ENCODE measurements around the gene TMEM80. TPM values are rescaled to one million over a fixed set of nuclear protein-coding genes. Genes with fewer than 3 reads are reported as not detected.
A peak's percentile ranks its signal among the peaks of the same experiment; 100 is the strongest.

TMEM80 gene
- total RNA-seq, 1 experiment from 2014 or later, result 45.2 TPM

DNA sequence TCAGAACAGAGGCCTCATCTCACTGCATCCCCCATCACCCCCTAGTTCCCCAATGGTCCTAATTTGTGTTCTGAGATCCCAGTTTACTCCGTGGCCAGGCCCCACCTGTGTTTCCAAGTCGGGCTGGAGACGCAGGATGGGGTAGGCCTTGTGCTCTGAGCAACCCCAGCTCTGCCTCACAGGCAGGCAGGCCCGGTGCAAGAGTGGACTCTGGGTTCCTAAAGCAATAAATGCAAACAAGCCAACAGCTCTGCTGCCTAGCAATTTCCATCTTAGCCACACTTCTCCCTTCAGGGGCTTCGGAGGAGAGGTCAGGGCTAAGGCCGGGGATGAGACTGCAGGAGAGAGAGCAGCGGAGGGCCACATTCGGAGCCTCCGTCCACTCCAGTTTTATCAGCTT lies 7.9 kb downstream of the TMEM80 start:
- H3K36me3 ChIP-seq (ENCODE audit: control insufficient read depth, insufficient read depth, low read length), result no peaks in the 10 kb centered on the region; the same call in 1 of the 2 replicates
- intact Hi-C loops (cut with micrococcal nuclease; ENCODE audit: unreplicated experiment) (no loop called here), in situ Hi-C loops (cut with HindIII; ENCODE audit: low pct_unique_long_range_greater_than_20kb, low sequenced_read_pairs) (no loop called here)
- H3K4me3 ChIP-seq (ENCODE audit: low read depth in 2 of 2, low read length in 2 of 2), result no peak overlapping the region
- CTCF ChIA-PET, result interaction anchor here (0.8 kb wide), 1 partner anchor 25 kb away, joined by 3 read pairs; no protein-coding TSS in a partner anchor
- H3K27me3 ChIP-seq (ENCODE audit: control insufficient read depth, insufficient read depth, low read length), result no peaks in the 10 kb centered on the region
- H3K9me3 ChIP-seq (ENCODE audit: control insufficient read depth, insufficient read depth, low read depth, low read length), result no peaks in the 10 kb centered on the region
- POLR2A ChIA-PET, result interaction anchor here (0.6 to 0.8 kb wide), 2 partner anchors 9 to 23 kb away, joined by 4 to 15 read pairs; partner anchors contain the start of gene DEAF1
- peaks cover 58% of the 10 kb centered on the region for H3K4me1 ChIP-seq (ENCODE audit: control insufficient read depth, insufficient read depth, low read length)
- TSS peak; percentile 72 for BruUV-seq (replicated peaks)
- DNase-seq (ENCODE audit: low read depth, low spot score), result no peak
- TF ChIP-seq SIN3A (IDR thresholded peaks at IDR 0.05; ENCODE audit: borderline replicate concordance, insufficient read depth, low read depth, low read length) (no peak), TCF7L2 (IDR thresholded peaks at IDR 0.05; ENCODE audit: low read depth, low read length) (no peak), POLR2AphosphoS5 (IDR thresholded peaks at IDR 0.05; ENCODE audit: low read depth, low read length) (no peak)
- TF ChIP-seq, protein P1, sequence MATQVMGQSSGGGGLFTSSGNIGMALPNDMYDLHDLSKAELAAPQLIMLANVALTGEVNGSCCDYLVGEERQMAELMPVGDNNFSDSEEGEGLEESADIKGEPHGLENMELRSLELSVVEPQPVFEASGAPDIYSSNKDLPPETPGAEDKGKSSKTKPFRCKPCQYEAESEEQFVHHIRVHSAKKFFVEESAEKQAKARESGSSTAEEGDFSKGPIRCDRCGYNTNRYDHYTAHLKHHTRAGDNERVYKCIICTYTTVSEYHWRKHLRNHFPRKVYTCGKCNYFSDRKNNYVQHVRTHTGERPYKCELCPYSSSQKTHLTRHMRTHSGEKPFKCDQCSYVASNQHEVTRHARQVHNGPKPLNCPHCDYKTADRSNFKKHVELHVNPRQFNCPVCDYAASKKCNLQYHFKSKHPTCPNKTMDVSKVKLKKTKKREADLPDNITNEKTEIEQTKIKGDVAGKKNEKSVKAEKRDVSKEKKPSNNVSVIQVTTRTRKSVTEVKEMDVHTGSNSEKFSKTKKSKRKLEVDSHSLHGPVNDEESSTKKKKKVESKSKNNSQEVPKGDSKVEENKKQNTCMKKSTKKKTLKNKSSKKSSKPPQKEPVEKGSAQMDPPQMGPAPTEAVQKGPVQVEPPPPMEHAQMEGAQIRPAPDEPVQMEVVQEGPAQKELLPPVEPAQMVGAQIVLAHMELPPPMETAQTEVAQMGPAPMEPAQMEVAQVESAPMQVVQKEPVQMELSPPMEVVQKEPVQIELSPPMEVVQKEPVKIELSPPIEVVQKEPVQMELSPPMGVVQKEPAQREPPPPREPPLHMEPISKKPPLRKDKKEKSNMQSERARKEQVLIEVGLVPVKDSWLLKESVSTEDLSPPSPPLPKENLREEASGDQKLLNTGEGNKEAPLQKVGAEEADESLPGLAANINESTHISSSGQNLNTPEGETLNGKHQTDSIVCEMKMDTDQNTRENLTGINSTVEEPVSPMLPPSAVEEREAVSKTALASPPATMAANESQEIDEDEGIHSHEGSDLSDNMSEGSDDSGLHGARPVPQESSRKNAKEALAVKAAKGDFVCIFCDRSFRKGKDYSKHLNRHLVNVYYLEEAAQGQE (IDR thresholded peaks at IDR 0.05; ENCODE audit: insufficient read depth in 1 of 2, low read depth in 2 of 2, low read length in 1 of 2), result no peak
- TF ChIP-seq, protein P2, sequence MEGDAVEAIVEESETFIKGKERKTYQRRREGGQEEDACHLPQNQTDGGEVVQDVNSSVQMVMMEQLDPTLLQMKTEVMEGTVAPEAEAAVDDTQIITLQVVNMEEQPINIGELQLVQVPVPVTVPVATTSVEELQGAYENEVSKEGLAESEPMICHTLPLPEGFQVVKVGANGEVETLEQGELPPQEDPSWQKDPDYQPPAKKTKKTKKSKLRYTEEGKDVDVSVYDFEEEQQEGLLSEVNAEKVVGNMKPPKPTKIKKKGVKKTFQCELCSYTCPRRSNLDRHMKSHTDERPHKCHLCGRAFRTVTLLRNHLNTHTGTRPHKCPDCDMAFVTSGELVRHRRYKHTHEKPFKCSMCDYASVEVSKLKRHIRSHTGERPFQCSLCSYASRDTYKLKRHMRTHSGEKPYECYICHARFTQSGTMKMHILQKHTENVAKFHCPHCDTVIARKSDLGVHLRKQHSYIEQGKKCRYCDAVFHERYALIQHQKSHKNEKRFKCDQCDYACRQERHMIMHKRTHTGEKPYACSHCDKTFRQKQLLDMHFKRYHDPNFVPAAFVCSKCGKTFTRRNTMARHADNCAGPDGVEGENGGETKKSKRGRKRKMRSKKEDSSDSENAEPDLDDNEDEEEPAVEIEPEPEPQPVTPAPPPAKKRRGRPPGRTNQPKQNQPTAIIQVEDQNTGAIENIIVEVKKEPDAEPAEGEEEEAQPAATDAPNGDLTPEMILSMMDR (IDR thresholded peaks at IDR 0.05), result no peak
- peak overlapping the region; percentile 79 for H3K27ac ChIP-seq (ENCODE audit: low read length)
- no peak for ATAC-seq

DNA sequence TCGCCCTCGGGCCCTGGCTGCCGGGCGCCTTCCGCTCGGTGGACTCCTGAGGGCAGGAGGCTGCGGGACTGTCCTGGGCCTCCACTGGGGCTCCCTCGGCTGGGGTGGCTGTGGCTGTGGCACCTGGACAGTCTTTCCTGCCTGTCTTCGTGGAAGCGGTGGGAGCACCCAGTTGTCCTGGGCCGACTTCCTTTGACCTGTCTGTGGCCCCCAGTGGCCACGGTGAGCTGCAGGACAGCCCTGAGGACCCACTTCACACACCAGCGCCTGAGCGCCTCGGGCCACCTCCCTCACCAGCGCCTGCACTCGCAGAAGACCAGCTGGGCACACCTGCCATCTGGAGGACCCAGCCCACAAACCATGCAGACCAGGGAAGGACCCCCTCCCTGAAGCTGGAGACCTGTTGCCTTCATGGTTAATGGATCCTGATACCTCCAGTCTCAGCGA lies 8.6 kb downstream of the TMEM80 start:
- ATAC-seq (no peak), DNase-seq (ENCODE audit: low read depth, low spot score) (no peak)
- ChIA-PET POLR2A (interaction anchor here (0.6 to 1.0 kb wide), 4 partner anchors 8 to 168 kb away, joined by 3 to 15 read pairs (median 3); partner anchors contain the start of gene TMEM80), CTCF (interaction anchor here (0.5 to 1.3 kb wide), 7 partner anchors 8 to 62 kb away, joined by 3 to 7 read pairs (median 5); partner anchors contain the start of gene TMEM80)
- Histone ChIP-seq H3K4me3 (ENCODE audit: low read depth in 2 of 2, low read length in 2 of 2) (peak overlapping the region; percentile 58 to 91; a peak in 3 of 4 replicates), H3K27ac (ENCODE audit: low read length) (peak overlapping the region; percentile 79), H3K4me1 (ENCODE audit: control insufficient read depth, insufficient read depth, low read length) (peaks cover 57% of the 10 kb centered on the region), H3K9me3 (ENCODE audit: control insufficient read depth, insufficient read depth, low read depth, low read length) (no peaks in the 10 kb centered on the region), H3K27me3 (ENCODE audit: control insufficient read depth, insufficient read depth, low read length) (no peaks in the 10 kb centered on the region), H3K36me3 (ENCODE audit: control insufficient read depth, insufficient read depth, low read length) (no peaks in the 10 kb centered on the region; the same call in 1 of the 2 replicates)
- intact Hi-C loops (cut with micrococcal nuclease; ENCODE audit: unreplicated experiment) (no loop called here), in situ Hi-C loops (cut with HindIII; ENCODE audit: low pct_unique_long_range_greater_than_20kb, low sequenced_read_pairs) (no loop called here)
- TF ChIP-seq SIN3A (IDR thresholded peaks at IDR 0.05; ENCODE audit: borderline replicate concordance, insufficient read depth, low read depth, low read length) (no peak), TCF7L2 (IDR thresholded peaks at IDR 0.05; ENCODE audit: low read depth, low read length) (no peak), POLR2AphosphoS5 (IDR thresholded peaks at IDR 0.05; ENCODE audit: low read depth, low read length) (no peak)
- TF ChIP-seq, protein P1 (IDR thresholded peaks at IDR 0.05; ENCODE audit: insufficient read depth in 1 of 2, low read depth in 2 of 2, low read length in 1 of 2), result no peak
- TF ChIP-seq, protein P2 (IDR thresholded peaks at IDR 0.05), result no peak
- no TSS peak for BruUV-seq (replicated peaks)
